OCI-LY1 (cell line): ENCODE results near the gene SMYD3.

Experiments used
- EZH2 ChIP-seq: fragments of 200-600 bp; sonication (generic), shearing (Covaris generic); IDR thresholded peaks from 2 replicates; pipeline ENCODE4 v1.8.0; 2017; ENCODE audit warnings: borderline replicate concordance, mixed run types, mild to moderate bottlenecking, antibody characterized with exemption, low read length, moderate library complexity, mixed read lengths
- TF ChIP-seq, protein P1 (sequence below): fragments of 200-600 bp; sonication (generic), shearing (Covaris generic); IDR thresholded peaks from 2 replicates; pipeline ENCODE4 v1.5.1; 2017; ENCODE audit warnings: mild to moderate bottlenecking, antibody characterized with exemption, low read length, moderate library complexity, mixed read lengths

DNA sequence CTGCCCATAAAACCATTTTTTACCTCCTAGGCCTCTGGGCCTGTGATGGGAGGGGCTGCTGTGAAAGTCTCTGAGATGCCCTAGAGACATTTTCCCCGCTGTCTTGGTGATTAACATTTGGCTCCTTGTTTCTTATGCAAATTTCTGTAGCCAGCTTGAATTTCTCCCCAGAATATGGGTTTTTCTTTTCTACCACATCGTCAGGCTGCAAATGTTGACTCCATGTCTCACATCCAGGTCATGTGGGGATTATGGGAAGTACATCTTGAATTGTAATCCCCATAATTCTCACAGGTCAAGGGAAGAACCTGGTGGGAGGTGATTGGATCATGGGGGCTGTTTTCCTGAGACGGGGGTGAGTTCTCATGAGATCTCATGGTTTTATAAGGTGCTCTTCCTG is 603.2 kb downstream of the SMYD3 start:
- TF ChIP-seq, protein P1, sequence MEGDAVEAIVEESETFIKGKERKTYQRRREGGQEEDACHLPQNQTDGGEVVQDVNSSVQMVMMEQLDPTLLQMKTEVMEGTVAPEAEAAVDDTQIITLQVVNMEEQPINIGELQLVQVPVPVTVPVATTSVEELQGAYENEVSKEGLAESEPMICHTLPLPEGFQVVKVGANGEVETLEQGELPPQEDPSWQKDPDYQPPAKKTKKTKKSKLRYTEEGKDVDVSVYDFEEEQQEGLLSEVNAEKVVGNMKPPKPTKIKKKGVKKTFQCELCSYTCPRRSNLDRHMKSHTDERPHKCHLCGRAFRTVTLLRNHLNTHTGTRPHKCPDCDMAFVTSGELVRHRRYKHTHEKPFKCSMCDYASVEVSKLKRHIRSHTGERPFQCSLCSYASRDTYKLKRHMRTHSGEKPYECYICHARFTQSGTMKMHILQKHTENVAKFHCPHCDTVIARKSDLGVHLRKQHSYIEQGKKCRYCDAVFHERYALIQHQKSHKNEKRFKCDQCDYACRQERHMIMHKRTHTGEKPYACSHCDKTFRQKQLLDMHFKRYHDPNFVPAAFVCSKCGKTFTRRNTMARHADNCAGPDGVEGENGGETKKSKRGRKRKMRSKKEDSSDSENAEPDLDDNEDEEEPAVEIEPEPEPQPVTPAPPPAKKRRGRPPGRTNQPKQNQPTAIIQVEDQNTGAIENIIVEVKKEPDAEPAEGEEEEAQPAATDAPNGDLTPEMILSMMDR, result no peak
- no peak for TF ChIP-seq EZH2
